IMR-90 (cell line): ENCODE data around the gene ANKRD55. TPM values are rescaled to one million over a fixed set of nuclear protein-coding genes. Genes with fewer than 3 reads are reported as not detected.
A peak's percentile ranks its signal among the peaks of the same experiment; 100 is the strongest.

Source experiments
- ATAC-seq: fragments of 200-7000 bp; cut with Tn5 transposase; 2 replicates; pipeline ENCODE4 v1.9.1; 2020; ENCODE audit warnings: low read depth, mild to moderate bottlenecking, moderate library complexity
- BruUV-seq: library from RNA; stranded (reverse); fragments of 400-500 nt; replicated peaks from 2 replicates; lab custom pipeline; 2021; lab: Mats Ljungman, UMichigan
- CTCF ChIA-PET: fragments of 300-600 bp; formaldehyde crosslinking; extraction: SDS; loops from one replicate; lab custom pipeline; 2021; ENCODE audit warnings: antibody characterized with exemption; lab: Yijun Ruan, JAX
- POLR2A ChIA-PET: fragments of 300-600 bp; sonication (Branson Sonifier 250); formaldehyde crosslinking; loops from one replicate; lab custom pipeline; 2022; ENCODE audit warnings: antibody characterized with exemption; ENCODE audit not compliant: unreplicated experiment; lab: Charles Lee
- DNase-seq: peaks from one replicate; pipeline ENCODE4 v3.0.0; 2013
- H2AFZ ChIP-seq: replicated peaks from 2 replicates; pipeline ENCODE3; 2013; ENCODE audit warnings: low read length, mild to moderate bottlenecking; ENCODE audit not compliant: poor library complexity
- H2AK5ac ChIP-seq: 2 replicates; pipeline ENCODE4 v1.6.1; 2013; ENCODE audit warnings: low read depth, low read length, inconsistent platforms
- H2AK9ac ChIP-seq: replicated peaks from 2 replicates; pipeline ENCODE3; 2013; ENCODE audit warnings: mild to moderate bottlenecking, low read depth, low read length, moderate library complexity; ENCODE audit not compliant: poor library complexity
- H2BK120ac ChIP-seq: 2 replicates; pipeline ENCODE4 v1.6.1; 2013; ENCODE audit warnings: low read depth, low read length, inconsistent platforms
- H2BK15ac ChIP-seq: 3 replicates; pipeline ENCODE4 v1.6.1; 2013; ENCODE audit warnings: low read depth, low read length, inconsistent platforms
- H2BK20ac ChIP-seq: 2 replicates; pipeline ENCODE4 v1.6.1; 2013; ENCODE audit warnings: low read depth, mild to moderate bottlenecking, inconsistent platforms, low read length, moderate library complexity
- H2BK5ac ChIP-seq: 2 replicates; pipeline ENCODE4 v1.6.1; 2013; ENCODE audit warnings: mild to moderate bottlenecking, low read depth, low read length, inconsistent platforms; ENCODE audit not compliant: poor library complexity, severe bottlenecking
- H3K14ac ChIP-seq: replicated peaks from 2 replicates; pipeline ENCODE4 v1.6.1; 2013; ENCODE audit warnings: low read depth, low read length, inconsistent platforms
- H3K18ac ChIP-seq: 2 replicates; pipeline ENCODE4 v1.6.1; 2013; ENCODE audit warnings: low read depth, low read length, control low read depth
- H3K23ac ChIP-seq: 2 replicates; pipeline ENCODE4 v1.6.1; 2013; ENCODE audit warnings: low read depth, low read length, inconsistent platforms
- H3K27ac ChIP-seq: 2 replicates; pipeline ENCODE4 v1.5.1; 2013; ENCODE audit warnings: mild to moderate bottlenecking, control low read depth, low read length; ENCODE audit not compliant: insufficient read depth
- H3K27me3 ChIP-seq: 2 replicates; pipeline ENCODE4 v1.6.1; 2013; ENCODE audit warnings: low read length; ENCODE audit not compliant: control insufficient read depth, insufficient read depth
- H3K36me3 ChIP-seq: 2 replicates; pipeline ENCODE4 v1.6.1; 2013; ENCODE audit warnings: low read length, mixed read lengths; ENCODE audit not compliant: control insufficient read depth, insufficient read depth
- H3K4ac ChIP-seq: 2 replicates; pipeline ENCODE4 v1.6.1; 2013; ENCODE audit warnings: low read depth, low read length, inconsistent platforms
- H3K4me1 ChIP-seq: 2 replicates; pipeline ENCODE4 v1.6.1; 2013; ENCODE audit warnings: low read length, mixed read lengths; ENCODE audit not compliant: control insufficient read depth, insufficient read depth
- H3K4me2 ChIP-seq: 2 replicates; pipeline ENCODE4 v1.6.1; 2013; ENCODE audit warnings: low read depth, mild to moderate bottlenecking, control low read depth, low read length, moderate library complexity
- H3K4me3 ChIP-seq: 2 replicates; pipeline ENCODE4 v1.5.1; 2013; ENCODE audit warnings: low read depth, mild to moderate bottlenecking, control low read depth, low read length, moderate library complexity; ENCODE audit not compliant: insufficient read depth
- H3K56ac ChIP-seq: 2 replicates; pipeline ENCODE4 v1.6.1; 2013; ENCODE audit warnings: low read length, inconsistent platforms; ENCODE audit not compliant: insufficient read depth; ENCODE audit errors: extremely low read depth
- H3K79me1 ChIP-seq, 2 experiments: 2 replicates each; pipeline ENCODE4 v1.6.1; 2013; ENCODE audit warnings: low read length in 2 of 2, inconsistent platforms in 1 of 2, low read depth in 1 of 2
- H3K9ac ChIP-seq: 2 replicates; pipeline ENCODE4 v1.6.1; 2013; ENCODE audit warnings: low read depth, low read length, control low read depth
- H3K9me1 ChIP-seq: 2 replicates; pipeline ENCODE4 v1.6.1; 2013; ENCODE audit warnings: low read length, inconsistent platforms; ENCODE audit not compliant: insufficient read depth
- H3K9me3 ChIP-seq: 2 replicates; pipeline ENCODE4 v1.6.1; 2013; ENCODE audit warnings: low read length; ENCODE audit not compliant: control insufficient read depth, insufficient read depth
- H4K20me1 ChIP-seq: 2 replicates; pipeline ENCODE4 v1.6.1; 2013; ENCODE audit warnings: low read length, inconsistent platforms; ENCODE audit not compliant: insufficient read depth
- H4K5ac ChIP-seq: 2 replicates; pipeline ENCODE4 v1.6.1; 2013; ENCODE audit warnings: mild to moderate bottlenecking, low read depth, low read length, control low read depth
- H4K8ac ChIP-seq, 2 experiments: 2 replicates each; pipeline ENCODE4 v1.6.1; 2013; ENCODE audit warnings: low read depth in 2 of 2, low read length in 2 of 2, control low read depth in 1 of 2, inconsistent platforms in 1 of 2
- H4K91ac ChIP-seq: 2 replicates; pipeline ENCODE4 v1.6.1; 2013; ENCODE audit warnings: low read depth, low read length, inconsistent platforms; ENCODE audit not compliant: insufficient read depth
- BHLHE40 ChIP-seq: fragments of 150-350 bp; IDR thresholded peaks from 2 replicates; pipeline ENCODE4 v1.6.1; 2016; ENCODE audit warnings: mild to moderate bottlenecking, low read depth, low read length
- CEBPB ChIP-seq: IDR thresholded peaks from 2 replicates; pipeline ENCODE4 v1.6.1; 2012; ENCODE audit warnings: low read depth, low read length, improper control_type of control experiment
- CHD1 ChIP-seq: IDR thresholded peaks from 2 replicates; pipeline ENCODE4 v1.6.1; 2012; ENCODE audit warnings: low read depth, low read length, improper control_type of control experiment
- ELK1 ChIP-seq: fragments of 150-350 bp; IDR thresholded peaks from 2 replicates; pipeline ENCODE4 v1.6.1; 2016; ENCODE audit warnings: low read depth, mild to moderate bottlenecking, low read length, moderate library complexity, borderline replicate concordance
- FOS ChIP-seq: fragments of 150-350 bp; IDR thresholded peaks from 2 replicates; pipeline ENCODE4 v1.6.1; 2016; ENCODE audit warnings: low read depth, low read length
- MAZ ChIP-seq: IDR thresholded peaks from 2 replicates; pipeline ENCODE4 v1.6.1; 2012; ENCODE audit warnings: low read depth, mild to moderate bottlenecking, low read length, improper control_type of control experiment, moderate library complexity, borderline replicate concordance
- MXI1 ChIP-seq: IDR thresholded peaks from 2 replicates; pipeline ENCODE4 v1.6.1; 2012; ENCODE audit warnings: low read depth, mild to moderate bottlenecking, low read length, moderate library complexity, borderline replicate concordance
- POLR2A ChIP-seq: IDR thresholded peaks from 2 replicates; pipeline ENCODE4 v1.6.1; 2012; ENCODE audit warnings: mild to moderate bottlenecking, low read depth, low read length
- RAD21 ChIP-seq: IDR thresholded peaks from 2 replicates; pipeline ENCODE4 v1.6.1; 2012; ENCODE audit warnings: low read length, improper control_type of control experiment
- RCOR1 ChIP-seq: IDR thresholded peaks from 2 replicates; pipeline ENCODE4 v1.6.1; 2012; ENCODE audit warnings: mild to moderate bottlenecking, low read length, improper control_type of control experiment; ENCODE audit not compliant: insufficient replicate concordance
- RFX5 ChIP-seq: IDR thresholded peaks from 2 replicates; pipeline ENCODE4 v1.8.0; 2012; ENCODE audit warnings: low read depth, mild to moderate bottlenecking, low read length, moderate library complexity
- SMC3 ChIP-seq: fragments of 150-350 bp; IDR thresholded peaks from 2 replicates; pipeline ENCODE4 v1.6.1; 2016; ENCODE audit warnings: low read depth, mild to moderate bottlenecking, antibody characterized with exemption, low read length, moderate library complexity
- WGBS, 2 experiments: methylation state at CpG; one replicate each; pipeline versions ENCODE4 v1.1.5 to v1.1.7; 2013; ENCODE audit warnings: missing lambda C conversion rate in 2 of 2; ENCODE audit not compliant: insufficient read length in 1 of 2; ENCODE audit errors: extremely low coverage in 2 of 2; 5-methylcytosine and 5-hydroxymethylcytosine counted together
- dilution Hi-C: fragments of 300-500 bp; cut with HindIII; formaldehyde crosslinking; loops from one replicate; pipeline ENCODE4 v1.14.3; 2018; ENCODE audit warnings: low sequenced_read_pairs; ENCODE audit not compliant: unreplicated experiment
- in situ Hi-C: fragments of 300-500 bp; cut with MboI; formaldehyde crosslinking; loops from 3 replicates; pipeline ENCODE4 v1.14.3; 2019; ENCODE audit warnings: low sequenced_read_pairs, inconsistent platforms, mixed read lengths
- intact Hi-C: fragments of 100-400 bp; cut with micrococcal nuclease; formaldehyde crosslinking; loops from 2 replicates; pipeline ENCODE4 v1.10.0; 2022
- polyA plus RNA-seq, 3 experiments: library from polyadenylated mRNA; depleted of rRNA; stranded (reverse); fragments of >200 nt; gene quantifications; 2 replicates each; pipeline ENCODE4 v1.2.3, GENCODE V29; 2012; ENCODE audit warnings: low replicate concordance in 1 of 3
- total RNA-seq: library from RNA; depleted of rRNA; stranded (reverse); fragments of >200 nt; gene quantifications from 2 replicates; pipeline ENCODE4 v1.2.3, GENCODE V29; 2012
- TF ChIP-seq, protein P1 (sequence below): fragments of 150-350 bp; IDR thresholded peaks from 2 replicates; pipeline ENCODE4 v1.6.1; 2017; ENCODE audit warnings: mild to moderate bottlenecking, antibody characterized with exemption, low read length, low read depth
- TF ChIP-seq, protein P2 (sequence below): conservative IDR thresholded peaks from 2 replicates; pipeline ENCODE4 v1.5.1; 2012; ENCODE audit warnings: mild to moderate bottlenecking, low read depth, low read length, improper control_type of control experiment

The ANKRD55 gene
- total and polyA plus RNA-seq, 2 of the 4 experiments (the other 2 are of a cell fraction): not detected

GRCh38 chr5:56069652-56070226, 163.4 kb downstream of the ANKRD55 start:
- Histone ChIP-seq H2BK20ac (no peak overlapping the region), H3K36me3 (no peaks in the 10 kb centered on the region), H2BK5ac (no peak overlapping the region), H4K5ac (no peak overlapping the region), H3K79me1 (no peaks in the 10 kb centered on the region), H3K18ac (no peak overlapping the region), H3K4ac (no peak overlapping the region), H3K27ac (no peak overlapping the region), H3K4me1 (peaks cover 15% of the 10 kb centered on the region), H3K23ac (no peak overlapping the region), H3K4me3 (no peak overlapping the region), H3K9ac (no peak overlapping the region), H3K56ac (no peak overlapping the region), H4K91ac (no peak overlapping the region), H2AK5ac (no peak overlapping the region), H4K20me1 (no peaks in the 10 kb centered on the region), H3K9me3 (no peaks in the 10 kb centered on the region), H2BK120ac (no peak overlapping the region; the same call in 1 of the 2 replicates), H2AK9ac (no peak overlapping the region), H3K4me2 (no peak overlapping the region), H3K14ac (0 out of 2 replicates have a peak overlapping the region, but pooled peaks have one; percentile 41), H3K9me1 (peaks cover 12% of the 10 kb centered on the region), H2BK15ac (no peak overlapping the region; the same call in 2 of the 3 replicates), H2AFZ (no peak overlapping the region), H4K8ac (no peak overlapping the region), H3K27me3 (no peaks in the 10 kb centered on the region)
- dilution Hi-C loops: no loop called here
- ChIA-PET CTCF (no interaction called here), POLR2A (interaction anchor here (0.5 kb wide), 1 partner anchor 81 kb away, joined by 3 read pairs; no protein-coding TSS in a partner anchor)
- ATAC-seq (no peak), DNase-seq (no peak)
- TF ChIP-seq RCOR1: no peak
- TF ChIP-seq, protein P1, sequence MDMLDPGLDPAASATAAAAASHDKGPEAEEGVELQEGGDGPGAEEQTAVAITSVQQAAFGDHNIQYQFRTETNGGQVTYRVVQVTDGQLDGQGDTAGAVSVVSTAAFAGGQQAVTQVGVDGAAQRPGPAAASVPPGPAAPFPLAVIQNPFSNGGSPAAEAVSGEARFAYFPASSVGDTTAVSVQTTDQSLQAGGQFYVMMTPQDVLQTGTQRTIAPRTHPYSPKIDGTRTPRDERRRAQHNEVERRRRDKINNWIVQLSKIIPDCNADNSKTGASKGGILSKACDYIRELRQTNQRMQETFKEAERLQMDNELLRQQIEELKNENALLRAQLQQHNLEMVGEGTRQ: no peak
- no peak for TF ChIP-seq ELK1
- no peak for TF ChIP-seq MAZ
- TF ChIP-seq MXI1: no peak
- no peak for TF ChIP-seq CEBPB
- TF ChIP-seq POLR2A: no peak
- no peak for TF ChIP-seq BHLHE40
- TF ChIP-seq FOS: no peak
- TF ChIP-seq SMC3: no peak
- no peak for TF ChIP-seq RFX5
- TF ChIP-seq, protein P2, sequence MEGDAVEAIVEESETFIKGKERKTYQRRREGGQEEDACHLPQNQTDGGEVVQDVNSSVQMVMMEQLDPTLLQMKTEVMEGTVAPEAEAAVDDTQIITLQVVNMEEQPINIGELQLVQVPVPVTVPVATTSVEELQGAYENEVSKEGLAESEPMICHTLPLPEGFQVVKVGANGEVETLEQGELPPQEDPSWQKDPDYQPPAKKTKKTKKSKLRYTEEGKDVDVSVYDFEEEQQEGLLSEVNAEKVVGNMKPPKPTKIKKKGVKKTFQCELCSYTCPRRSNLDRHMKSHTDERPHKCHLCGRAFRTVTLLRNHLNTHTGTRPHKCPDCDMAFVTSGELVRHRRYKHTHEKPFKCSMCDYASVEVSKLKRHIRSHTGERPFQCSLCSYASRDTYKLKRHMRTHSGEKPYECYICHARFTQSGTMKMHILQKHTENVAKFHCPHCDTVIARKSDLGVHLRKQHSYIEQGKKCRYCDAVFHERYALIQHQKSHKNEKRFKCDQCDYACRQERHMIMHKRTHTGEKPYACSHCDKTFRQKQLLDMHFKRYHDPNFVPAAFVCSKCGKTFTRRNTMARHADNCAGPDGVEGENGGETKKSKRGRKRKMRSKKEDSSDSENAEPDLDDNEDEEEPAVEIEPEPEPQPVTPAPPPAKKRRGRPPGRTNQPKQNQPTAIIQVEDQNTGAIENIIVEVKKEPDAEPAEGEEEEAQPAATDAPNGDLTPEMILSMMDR: no peak
- TF ChIP-seq CHD1: no peak
- TF ChIP-seq RAD21: no peak
- BruUV-seq: no TSS peak
- in situ Hi-C loops: no loop called here
- WGBS, 2 experiments: no CpG with 5 or more reads among the region's 3 CpGs
- intact Hi-C loops: no loop called here
